ENCODE measurements around the gene LBHD2.
A peak's percentile ranks its signal among the peaks of the same experiment; 100 is the strongest.

The LBHD2 gene

GRCh38 chr14:103070263-103070885 is 13.6 kb upstream of the LBHD2 start:
- DNase-seq, result no peak

GRCh38 chr14:103070971-103071542 is 13.0 kb upstream of the LBHD2 start:
- no peak for DNase-seq

- no peak for DNase-seq
Observed at GRCh38 chr14:103071544-103072251, 12.3 kb upstream of the LBHD2 start.

GRCh38 chr14:103072595-103073366 is 11.2 kb upstream of the LBHD2 start:
- no peak for DNase-seq

- DNase-seq, result no peak
Observed at GRCh38 chr14:103073367-103073875, 10.6 kb upstream of the LBHD2 start.

- peak; percentile 26 for DNase-seq
Observed at GRCh38 chr14:103073876-103074728, 9.9 kb upstream of the LBHD2 start.

- DNase-seq, result no peak
Observed at GRCh38 chr14:103074729-103075367, 9.2 kb upstream of the LBHD2 start.

- peak; percentile 84 for DNase-seq
Observed at GRCh38 chr14:103078420-103078749, 5.6 kb upstream of the LBHD2 start.

GRCh38 chr14:103078860-103079587 is 5.0 kb upstream of the LBHD2 start:
- DNase-seq, result no peak

- no peak for DNase-seq
Observed at GRCh38 chr14:103081951-103082350, 2.1 kb upstream of the LBHD2 start.

GRCh38 chr14:103085106-103086091 is 1.4 kb downstream of the LBHD2 start:
- peak; percentile 34 for DNase-seq

GRCh38 chr14:103086771-103087342 is 2.8 kb downstream of the LBHD2 start:
- no peak for DNase-seq

GRCh38 chr14:103087343-103087835 is 3.4 kb downstream of the LBHD2 start:
- DNase-seq, result no peak

- DNase-seq, result no peak
Observed at GRCh38 chr14:103088921-103089320, 4.9 kb downstream of the LBHD2 start.

- no peak for DNase-seq
Observed at GRCh38 chr14:103089386-103090335, 5.7 kb downstream of the LBHD2 start.

- DNase-seq, result no peak
Observed at GRCh38 chr14:103090481-103091020, 6.5 kb downstream of the LBHD2 start.

GRCh38 chr14:103091041-103091882 is 7.3 kb downstream of the LBHD2 start:
- peak; percentile 65 for DNase-seq
